Neuronal stem cell (in vitro differentiated cells): ENCODE data around the gene KCNT2.

Source experiments
- DNase-seq: peaks from one replicate; pipeline ENCODE4 v3.0.0-alpha.2; 2013; ENCODE audit warnings: low spot score
- H2AFZ ChIP-seq: one replicate; pipeline ENCODE4 v1.6.1; 2013; ENCODE audit warnings: mild to moderate bottlenecking, low read length, inconsistent platforms
- H2AK5ac ChIP-seq: 2 replicates; pipeline ENCODE4 v1.6.1; 2013; ENCODE audit warnings: low read depth, mild to moderate bottlenecking, inconsistent platforms, low read length, moderate library complexity, mixed read lengths
- H2BK120ac ChIP-seq: 2 replicates; pipeline ENCODE4 v1.6.1; 2013; ENCODE audit warnings: low read depth, mild to moderate bottlenecking, inconsistent platforms, low read length, moderate library complexity, mixed read lengths
- H2BK12ac ChIP-seq: one replicate; pipeline ENCODE4 v1.6.1; 2013; ENCODE audit warnings: low read length, inconsistent platforms
- H2BK15ac ChIP-seq: 2 replicates; pipeline ENCODE4 v1.6.1; 2013; ENCODE audit warnings: mild to moderate bottlenecking, low read length, inconsistent platforms, mixed read lengths
- H2BK5ac ChIP-seq: one replicate; pipeline ENCODE4 v1.6.1; 2013; ENCODE audit warnings: inconsistent platforms, mild to moderate bottlenecking, low read length, moderate library complexity
- H3K14ac ChIP-seq: one replicate; pipeline ENCODE4 v1.6.1; 2013; ENCODE audit warnings: low read length, inconsistent platforms
- H3K18ac ChIP-seq: 2 replicates; pipeline ENCODE4 v1.6.1; 2013; ENCODE audit warnings: low read length, inconsistent platforms
- H3K23ac ChIP-seq: 2 replicates; pipeline ENCODE4 v1.6.1; 2013; ENCODE audit warnings: low read depth, mild to moderate bottlenecking, mixed read lengths, low read length, inconsistent platforms; ENCODE audit not compliant: poor library complexity
- H3K27ac ChIP-seq: replicated peaks from 3 replicates; pipeline ENCODE4 v1.5.1; 2013; ENCODE audit warnings: low read length, inconsistent platforms
- H3K27me3 ChIP-seq, 3 experiments: 2 replicates each; pipeline ENCODE4 v1.6.1; 2013; ENCODE audit warnings: low read length in 3 of 3, mild to moderate bottlenecking in 2 of 3, inconsistent platforms in 1 of 3, low read depth in 1 of 3, mixed read lengths in 1 of 3, moderate library complexity in 1 of 3; ENCODE audit not compliant: control insufficient read depth in 3 of 3, insufficient read depth in 3 of 3
- H3K36me3 ChIP-seq, 2 donors: replicated peaks in 1 of 2; 2 replicates each; pipeline ENCODE4 v1.6.1; 2013; ENCODE audit warnings: low read length in 2 of 2; ENCODE audit not compliant: control insufficient read depth in 2 of 2, insufficient read depth in 2 of 2
- H3K4ac ChIP-seq: 2 replicates; pipeline ENCODE4 v1.6.1; 2013; ENCODE audit warnings: inconsistent platforms, mild to moderate bottlenecking, low read length, moderate library complexity
- H3K4me1 ChIP-seq, 2 donors: 1 replicate in 1 of 2; 2 replicates in 1 of 2; pipeline ENCODE4 v1.6.1; 2013; ENCODE audit warnings: low read length in 2 of 2, low read depth in 1 of 2; ENCODE audit not compliant: control insufficient read depth in 2 of 2, insufficient read depth in 1 of 2
- H3K4me2 ChIP-seq: one replicate; pipeline ENCODE4 v1.6.1; 2013; ENCODE audit warnings: mild to moderate bottlenecking, low read length, inconsistent platforms; ENCODE audit not compliant: insufficient read depth, poor library complexity, severe bottlenecking
- H3K4me3 ChIP-seq, 2 donors: 2 replicates each; pipeline ENCODE4 v1.5.1; 2013; ENCODE audit warnings: low read length in 2 of 2, mild to moderate bottlenecking in 2 of 2, inconsistent platforms in 1 of 2, moderate library complexity in 1 of 2
- H3K79me1 ChIP-seq: one replicate; pipeline ENCODE4 v1.6.1; 2013; ENCODE audit warnings: low read depth, mild to moderate bottlenecking, inconsistent platforms, low read length, moderate library complexity
- H3K9ac ChIP-seq: one replicate; pipeline ENCODE4 v1.6.1; 2013; ENCODE audit warnings: mild to moderate bottlenecking, low read depth, low read length, inconsistent platforms; ENCODE audit not compliant: poor library complexity
- H3K9me3 ChIP-seq, 2 donors: replicated peaks in 1 of 2; 2 replicates each; pipeline versions ENCODE3 to v1.6.1; 2013; ENCODE audit warnings: low read length in 2 of 2, mild to moderate bottlenecking in 2 of 2, inconsistent platforms in 1 of 2, low read depth in 1 of 2, mixed read lengths in 1 of 2, moderate library complexity in 1 of 2; ENCODE audit not compliant: control insufficient read depth in 2 of 2, insufficient read depth in 1 of 2
- H4K8ac ChIP-seq: one replicate; pipeline ENCODE4 v1.6.1; 2013; ENCODE audit warnings: low read depth, mild to moderate bottlenecking, inconsistent platforms, low read length, moderate library complexity
- H4K91ac ChIP-seq: one replicate; pipeline ENCODE4 v1.6.1; 2013; ENCODE audit warnings: low read length, low read depth, mild to moderate bottlenecking, inconsistent platforms; ENCODE audit not compliant: poor library complexity
- WGBS, 2 donors: extraction: QIAGEN DNeasy Blood & Tissue Kit; methylation state at CpG; one replicate each; pipeline ENCODE4 v1.1.7; 2013; ENCODE audit warnings: missing lambda C conversion rate in 2 of 2, mixed read lengths in 1 of 2; ENCODE audit not compliant: insufficient read length in 2 of 2, insufficient replicate concordance in 1 of 2; ENCODE audit errors: extremely low coverage in 2 of 2; 5-methylcytosine and 5-hydroxymethylcytosine counted together

Gene KCNT2

DNA sequence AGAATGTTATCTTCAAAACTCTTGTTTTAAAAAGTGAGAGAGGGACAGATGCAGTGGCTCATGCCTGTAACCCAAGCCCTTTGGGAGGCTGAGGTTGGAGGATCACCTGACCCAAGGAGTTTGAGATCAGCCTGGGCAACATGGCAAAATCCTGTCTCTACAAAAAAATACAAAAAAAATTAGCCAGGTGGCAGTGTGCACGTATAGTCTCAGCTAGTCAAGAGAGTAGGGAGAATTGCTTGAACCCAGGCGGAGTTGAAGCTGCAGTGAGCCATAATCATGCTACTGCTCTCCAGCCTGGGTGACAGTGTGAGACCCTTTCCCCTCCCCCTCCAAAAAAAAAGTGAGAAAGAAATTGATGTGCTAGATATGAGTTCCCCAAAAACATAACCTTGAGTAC is 131.0 kb downstream of the KCNT2 start:
- Histone ChIP-seq H3K4ac (no peak overlapping the region), H2BK5ac (no peak overlapping the region)
- no CpG with 5 or more reads among the region's 2 CpGs for WGBS, 2 donors

DNA sequence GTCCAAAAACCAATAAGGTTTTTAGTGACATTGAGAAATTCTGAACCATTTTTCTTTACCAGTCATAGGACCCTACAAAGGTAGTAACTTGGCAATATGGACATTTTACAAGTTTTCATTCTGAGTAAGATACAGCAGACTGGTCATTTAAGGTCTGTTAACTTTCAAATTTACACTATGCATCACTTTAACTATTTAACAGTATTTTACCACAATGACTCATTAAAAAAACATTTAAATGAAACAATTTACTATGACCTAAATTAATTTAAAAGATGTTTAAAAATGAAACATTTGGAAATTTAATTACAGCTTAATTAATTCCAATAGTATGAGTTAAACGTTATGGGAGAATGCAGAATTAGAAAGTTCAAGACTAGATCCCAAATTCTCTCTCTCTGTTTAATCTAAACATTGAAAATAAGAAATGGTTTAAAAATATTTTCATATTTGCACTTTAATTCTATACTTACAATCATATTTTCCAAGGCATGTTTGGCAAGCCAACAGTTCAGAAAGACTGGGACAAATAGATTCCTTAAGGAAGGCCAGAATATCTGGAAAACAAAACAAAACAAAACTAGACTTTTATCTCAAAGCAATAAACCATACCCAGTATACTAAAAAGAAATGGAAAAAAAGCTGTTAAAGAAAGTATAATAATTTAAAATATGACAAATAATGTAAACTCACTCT is 140.9 kb downstream of the KCNT2 start:
- no peaks in the 10 kb centered on the region for H3K9me3 ChIP-seq
- no peak overlapping the region for H3K27ac ChIP-seq
- H3K4me1 ChIP-seq: no peaks in the 10 kb centered on the region
- H2AK5ac ChIP-seq: no peak overlapping the region
- H2BK5ac ChIP-seq: no peak overlapping the region
- no peak overlapping the region for H3K4me3 ChIP-seq
- H2BK15ac ChIP-seq: no peak overlapping the region
- no peaks in the 10 kb centered on the region for H3K79me1 ChIP-seq
- no peaks in the 10 kb centered on the region for H3K27me3 ChIP-seq
- H4K91ac ChIP-seq: no peak overlapping the region
- H3K4me2 ChIP-seq: no peak overlapping the region
- no peak overlapping the region for H2BK120ac ChIP-seq
- H3K23ac ChIP-seq: no peak overlapping the region
- no peak overlapping the region for H4K8ac ChIP-seq
- H2BK12ac ChIP-seq: no peak overlapping the region
- no peak overlapping the region for H3K18ac ChIP-seq
- WGBS, 2 donors: no CpG with 5 or more reads among the region's 1 CpG
- no peak overlapping the region for H3K4ac ChIP-seq
- peaks cover 0 to 13% of the 10 kb centered on the region in 2 donors for H3K36me3 ChIP-seq
- no peak overlapping the region for H2AFZ ChIP-seq
- H3K9ac ChIP-seq: no peak overlapping the region
- no peak for DNase-seq
- H3K14ac ChIP-seq: no peak overlapping the region

More for the DNA sequence above, 131.0 kb downstream of the KCNT2 start:
- no peak overlapping the region for H3K9ac ChIP-seq
- no peak overlapping the region for H2AK5ac ChIP-seq
- no peak overlapping the region for H3K27ac ChIP-seq
- H3K14ac ChIP-seq: no peak overlapping the region
- no peaks in the 10 kb centered on the region for H3K79me1 ChIP-seq
- no peak overlapping the region for H2BK15ac ChIP-seq
- H2BK12ac ChIP-seq: no peak overlapping the region
- DNase-seq: no peak
- H3K27me3 ChIP-seq: no peaks in the 10 kb centered on the region
- no peak overlapping the region for H2BK120ac ChIP-seq
- no peak overlapping the region for H4K91ac ChIP-seq
- H3K36me3 ChIP-seq: peaks cover 0 to 15% of the 10 kb centered on the region in 2 donors
- H3K4me2 ChIP-seq: no peak overlapping the region
- H3K4me1 ChIP-seq: no peaks in the 10 kb centered on the region
- H3K23ac ChIP-seq: no peak overlapping the region
- no peak overlapping the region for H2AFZ ChIP-seq
- no peak overlapping the region for H4K8ac ChIP-seq
- H3K18ac ChIP-seq: no peak overlapping the region
- no peak overlapping the region for H3K4me3 ChIP-seq
- H3K9me3 ChIP-seq: no peaks in the 10 kb centered on the region

DNA sequence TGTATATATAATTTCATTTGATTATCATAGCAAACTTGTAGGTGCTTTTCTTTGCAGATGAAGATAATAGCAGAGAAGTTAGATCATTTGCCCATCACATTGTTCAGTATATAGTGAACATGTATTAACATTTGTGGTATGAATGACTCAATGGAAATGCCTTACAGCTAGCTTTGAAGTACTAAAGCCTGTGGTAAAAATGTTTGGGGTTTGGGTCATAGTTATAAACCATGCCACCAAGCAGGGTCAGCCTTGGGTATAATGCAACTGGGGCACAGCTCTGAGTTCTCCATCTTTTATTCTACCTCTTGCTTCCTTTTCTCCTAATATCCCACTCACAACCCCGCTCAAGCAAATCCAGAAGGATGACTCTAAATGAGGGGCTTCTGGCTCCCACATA is 141.6 kb downstream of the KCNT2 start:
- Histone ChIP-seq H3K18ac (no peak overlapping the region), H2AFZ (no peak overlapping the region), H3K9me3 (no peaks in the 10 kb centered on the region), H3K4me1 (no peaks in the 10 kb centered on the region), H3K4ac (no peak overlapping the region), H3K14ac (no peak overlapping the region), H2BK120ac (no peak overlapping the region), H4K8ac (no peak overlapping the region), H2BK12ac (no peak overlapping the region), H2AK5ac (no peak overlapping the region), H3K36me3 (peaks cover 0 to 13% of the 10 kb centered on the region in 2 donors), H3K4me3 (no peak overlapping the region), H4K91ac (no peak overlapping the region), H3K9ac (no peak overlapping the region), H3K27me3 (no peaks in the 10 kb centered on the region), H3K4me2 (no peak overlapping the region), H2BK5ac (no peak overlapping the region), H3K27ac (no peak overlapping the region), H3K79me1 (no peaks in the 10 kb centered on the region), H2BK15ac (no peak overlapping the region), H3K23ac (no peak overlapping the region)
- no CpG with 5 or more reads among the region's 1 CpG for WGBS, 2 donors
- no peak for DNase-seq

DNA sequence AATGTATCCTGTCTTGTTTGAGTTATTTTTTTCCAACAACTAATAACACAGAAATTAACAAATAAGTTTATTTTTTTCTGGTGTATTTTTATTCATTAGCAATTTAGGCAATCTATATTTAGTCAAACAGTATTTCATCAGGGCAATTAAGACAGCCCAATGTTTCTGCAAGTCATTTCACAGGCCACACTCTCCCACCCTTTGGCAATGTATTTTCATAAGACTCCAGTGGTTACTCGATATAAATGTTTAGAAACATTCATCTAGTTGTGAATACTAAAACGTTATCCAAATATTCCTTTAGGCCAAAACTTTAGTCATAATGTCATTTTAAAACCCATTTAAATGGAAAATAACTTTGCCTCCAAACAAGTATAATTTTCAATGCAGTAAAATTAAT is 142.1 kb downstream of the KCNT2 start:
- Histone ChIP-seq H3K9me3 (no peaks in the 10 kb centered on the region), H3K4me2 (no peak overlapping the region), H2BK15ac (no peak overlapping the region), H3K36me3 (peaks cover 0 to 13% of the 10 kb centered on the region in 2 donors), H3K4me1 (no peaks in the 10 kb centered on the region), H3K4ac (no peak overlapping the region), H3K27me3 (no peaks in the 10 kb centered on the region), H3K23ac (no peak overlapping the region), H3K9ac (no peak overlapping the region), H2AFZ (no peak overlapping the region), H3K4me3 (no peak overlapping the region), H2AK5ac (no peak overlapping the region), H4K8ac (no peak overlapping the region), H3K79me1 (no peaks in the 10 kb centered on the region), H2BK5ac (no peak overlapping the region), H3K18ac (no peak overlapping the region), H2BK120ac (no peak overlapping the region), H4K91ac (no peak overlapping the region), H3K27ac (no peak overlapping the region), H3K14ac (no peak overlapping the region), H2BK12ac (no peak overlapping the region)
- no CpG with 5 or more reads among the region's 2 CpGs for WGBS, 2 donors
- no peak for DNase-seq
